HFF-Myc (cell line): ENCODE measurements around the gene SPAG8.

ENCODE experiments used
- DNase-seq: peaks from one replicate; pipeline ENCODE4 v3.0.0-alpha.2; 2011; ENCODE audit warnings: low read depth; ENCODE audit errors: extremely low read depth
- H3K4me3 ChIP-seq: replicated peaks from 2 replicates; pipeline ENCODE4 v1.5.1; 2011; ENCODE audit warnings: low read depth, mild to moderate bottlenecking, control low read depth, low read length
- TF ChIP-seq, protein P1 (sequence below): IDR thresholded peaks from 2 replicates; pipeline ENCODE4 v1.5.1; 2012; ENCODE audit warnings: mild to moderate bottlenecking, low read depth, low read length, control low read depth; ENCODE audit errors: missing control alignments

The SPAG8 gene

DNA sequence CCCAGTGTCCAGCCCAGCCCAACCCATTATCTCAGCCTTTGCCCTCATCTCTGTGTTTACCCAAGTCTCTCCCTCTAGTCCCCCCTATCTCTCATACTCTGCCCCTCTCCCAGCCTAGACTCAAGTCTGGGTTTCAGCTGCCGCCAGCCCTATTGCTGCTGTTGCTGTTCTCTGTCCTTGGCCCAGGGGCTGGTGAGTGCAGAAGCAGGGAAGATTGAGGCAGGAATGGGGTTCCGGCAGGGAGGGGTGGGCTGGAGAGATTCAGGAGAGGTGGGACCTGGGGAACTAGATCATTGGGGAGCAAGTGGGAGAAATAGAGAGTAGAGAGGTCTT is 17.7 kb upstream of the SPAG8 start:
- TF ChIP-seq, protein P1, sequence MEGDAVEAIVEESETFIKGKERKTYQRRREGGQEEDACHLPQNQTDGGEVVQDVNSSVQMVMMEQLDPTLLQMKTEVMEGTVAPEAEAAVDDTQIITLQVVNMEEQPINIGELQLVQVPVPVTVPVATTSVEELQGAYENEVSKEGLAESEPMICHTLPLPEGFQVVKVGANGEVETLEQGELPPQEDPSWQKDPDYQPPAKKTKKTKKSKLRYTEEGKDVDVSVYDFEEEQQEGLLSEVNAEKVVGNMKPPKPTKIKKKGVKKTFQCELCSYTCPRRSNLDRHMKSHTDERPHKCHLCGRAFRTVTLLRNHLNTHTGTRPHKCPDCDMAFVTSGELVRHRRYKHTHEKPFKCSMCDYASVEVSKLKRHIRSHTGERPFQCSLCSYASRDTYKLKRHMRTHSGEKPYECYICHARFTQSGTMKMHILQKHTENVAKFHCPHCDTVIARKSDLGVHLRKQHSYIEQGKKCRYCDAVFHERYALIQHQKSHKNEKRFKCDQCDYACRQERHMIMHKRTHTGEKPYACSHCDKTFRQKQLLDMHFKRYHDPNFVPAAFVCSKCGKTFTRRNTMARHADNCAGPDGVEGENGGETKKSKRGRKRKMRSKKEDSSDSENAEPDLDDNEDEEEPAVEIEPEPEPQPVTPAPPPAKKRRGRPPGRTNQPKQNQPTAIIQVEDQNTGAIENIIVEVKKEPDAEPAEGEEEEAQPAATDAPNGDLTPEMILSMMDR: no peak
- H3K4me3 ChIP-seq: peak overlapping the region; percentile 54
- DNase-seq: no peak

DNA sequence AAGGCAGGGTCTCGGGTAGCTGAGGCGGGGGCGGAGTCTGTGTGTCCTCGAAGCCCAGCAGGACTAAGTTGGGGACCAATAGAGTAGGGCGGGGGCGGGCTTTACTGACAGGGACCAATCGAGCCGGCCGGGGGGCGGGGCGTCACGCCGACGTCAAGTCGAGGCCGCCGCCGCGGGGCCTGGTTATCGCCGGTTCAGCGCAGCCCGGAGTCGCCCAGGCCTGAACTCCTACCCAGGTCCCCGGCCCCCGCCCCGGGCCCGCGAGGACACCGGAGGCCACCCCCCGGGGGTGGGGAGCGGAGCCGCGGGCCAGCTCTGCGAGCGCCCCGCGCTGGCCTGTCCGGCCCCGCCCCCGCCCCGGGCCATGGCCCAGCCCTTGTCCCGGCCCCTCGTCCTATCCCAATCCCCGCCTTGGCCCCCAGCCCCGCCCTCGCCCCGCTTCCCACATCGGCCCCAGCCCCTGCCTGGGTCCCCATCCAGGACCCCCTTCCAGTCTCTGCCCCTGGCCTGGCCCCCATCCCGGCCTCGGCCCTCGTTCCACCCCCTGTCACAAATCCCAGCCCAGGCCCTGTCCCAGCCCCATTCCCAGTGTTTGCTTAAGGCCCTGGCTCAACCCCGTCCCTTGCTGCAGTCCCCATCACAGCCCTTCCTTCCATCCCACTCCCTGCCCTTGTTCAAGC is 17.2 kb upstream of the SPAG8 start, which contains the start of gene TMEM8B:
Gene TMEM8B, plus strand, starts transcription at position 145 of the 680 bp plus-strand sequence. Its CDS starts 220 bp downstream, at position 365.
- H3K4me3 ChIP-seq: peak within 1 kb of the TSS; percentile 54
- DNase-seq: no peak
- TF ChIP-seq, protein P1: no peak

DNA sequence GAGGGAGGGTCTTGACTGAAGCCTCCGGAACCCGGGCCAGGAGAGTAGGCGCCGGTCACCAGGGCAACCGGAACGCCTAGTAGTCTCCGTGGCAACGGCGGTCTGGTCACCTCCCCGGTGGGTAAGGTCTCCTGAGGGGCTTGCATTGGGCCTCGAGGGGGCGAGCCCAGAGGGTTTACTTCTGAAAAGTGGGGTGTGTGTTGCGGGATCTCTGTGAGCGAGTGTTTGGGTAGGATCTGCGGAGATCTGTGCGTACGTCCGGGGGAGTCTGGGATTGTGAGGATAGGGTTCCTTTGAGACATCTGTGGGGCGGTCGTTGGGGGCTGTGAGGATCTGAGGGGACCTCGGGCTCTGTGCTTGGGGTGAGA is 16.6 kb upstream of the SPAG8 start, which contains the start of gene FAM221B:
Gene FAM221B, minus strand, starts transcription at position 17 of the 368 bp plus-strand sequence. CDS start 2,571 bp downstream, outside the sequence.
- no peak for DNase-seq
- peak within 1 kb of the TSS; percentile 54 for H3K4me3 ChIP-seq
- TF ChIP-seq, protein P1: no peak

DNA sequence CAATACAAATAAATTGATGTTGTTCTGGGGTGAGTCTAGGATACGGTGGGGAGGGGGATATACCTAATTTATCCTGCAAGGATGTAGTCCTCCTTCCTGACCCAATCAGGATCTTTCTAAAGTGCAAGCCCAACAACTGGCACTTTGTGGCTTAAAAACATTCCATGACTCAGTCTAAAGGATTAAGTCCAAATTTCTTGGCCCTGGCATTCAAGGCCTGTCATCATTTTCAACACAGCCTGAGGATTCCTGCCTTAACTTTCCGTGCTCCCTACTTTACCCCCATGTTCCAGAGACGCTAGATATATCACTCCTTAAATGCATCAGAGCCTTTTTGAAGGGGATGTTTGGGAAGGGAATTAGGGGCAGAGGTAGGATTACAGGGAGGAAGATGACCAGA is 15.4 kb upstream of the SPAG8 start:
- DNase-seq: no peak
- TF ChIP-seq, protein P1: no peak
- H3K4me3 ChIP-seq: no peak overlapping the region

DNA sequence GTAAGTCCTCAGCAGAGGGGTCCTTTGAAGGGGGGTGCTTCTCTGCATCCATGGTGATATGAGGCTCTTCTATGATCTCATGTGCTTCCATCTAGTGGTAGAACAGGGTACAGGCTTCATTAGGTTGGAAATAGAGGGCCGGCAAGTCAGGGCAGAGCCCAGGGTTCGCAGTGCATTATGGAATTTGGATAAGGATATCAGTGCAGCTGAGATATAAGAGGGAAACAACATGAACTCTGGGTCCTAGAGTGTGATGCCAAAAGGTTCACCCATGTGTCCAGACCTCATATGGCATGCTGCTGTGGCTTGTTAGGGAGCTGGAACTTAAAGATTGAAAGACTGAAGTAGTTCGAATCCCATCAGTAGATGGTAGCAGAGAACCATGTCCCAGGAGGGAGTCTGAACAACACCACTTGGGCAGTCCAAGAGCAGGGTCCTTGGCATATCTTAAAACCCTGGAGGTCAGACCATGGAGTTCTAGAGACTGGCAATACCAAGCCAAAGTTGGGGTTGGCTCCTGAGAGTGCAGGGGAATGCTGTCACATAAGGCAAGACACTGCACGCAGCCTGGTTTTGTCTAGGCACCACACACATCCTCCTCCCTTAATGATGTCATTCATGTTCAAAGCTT is 14.1 kb upstream of the SPAG8 start:
- H3K4me3 ChIP-seq: no peak overlapping the region
- TF ChIP-seq, protein P1: peak; percentile 80

DNA sequence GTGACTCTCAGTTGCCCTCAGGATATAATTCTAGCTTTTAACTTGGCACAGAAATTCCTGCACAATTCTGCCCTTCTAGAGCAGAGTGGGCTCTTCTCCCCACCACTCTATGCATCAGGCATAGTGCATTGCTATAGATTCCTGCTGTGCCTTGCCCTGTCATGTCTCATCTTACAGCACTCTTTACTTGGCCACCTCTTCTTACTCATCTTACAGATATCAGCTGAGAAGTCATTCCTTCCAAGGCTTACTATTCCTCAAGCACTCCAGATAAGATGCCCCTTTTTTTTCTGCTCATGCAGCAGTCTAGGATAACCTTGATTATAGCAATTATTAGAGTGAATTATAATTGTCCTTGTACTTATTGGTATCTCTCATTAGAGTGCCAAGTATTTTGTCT is 10.9 kb upstream of the SPAG8 start:
- no peak overlapping the region for H3K4me3 ChIP-seq
- no peak for DNase-seq
- TF ChIP-seq, protein P1: no peak

More for the DNA sequence above, 14.1 kb upstream of the SPAG8 start:
- DNase-seq: no peak
